IgD-negative memory B cell (primary cell): ENCODE data around the gene PRKAR1B. TPM values are rescaled to one million over a fixed set of nuclear protein-coding genes. Genes with fewer than 3 reads are reported as not detected.
A peak's percentile ranks its signal among the peaks of the same experiment; 100 is the strongest.

ENCODE experiments used
- H3K27ac Mint-ChIP-seq, 3 donors: one replicate each; pipeline ENCODE4 v1.8.0; 2020 to 2022; ENCODE audit warnings: mild to moderate bottlenecking in 3 of 3, mixed read lengths in 3 of 3, moderate library complexity in 1 of 3
- H3K27me3 Mint-ChIP-seq: one replicate; pipeline ENCODE4 v1.8.0; 2021; ENCODE audit warnings: mixed read lengths
- H3K36me3 Mint-ChIP-seq: one replicate; pipeline ENCODE4 v1.8.0; 2020; ENCODE audit warnings: mild to moderate bottlenecking, mixed read lengths
- H3K4me1 Mint-ChIP-seq, 3 donors: one replicate each; pipeline ENCODE4 v1.8.0; 2020 to 2022; ENCODE audit warnings: mixed read lengths in 3 of 3, mild to moderate bottlenecking in 1 of 3
- H3K4me3 Mint-ChIP-seq, 4 donors: one replicate each; pipeline ENCODE4 v1.8.0; 2020 to 2022; ENCODE audit warnings: mild to moderate bottlenecking in 4 of 4, mixed read lengths in 4 of 4, moderate library complexity in 3 of 4
- H3K9me3 Mint-ChIP-seq, 3 donors: one replicate each; pipeline ENCODE4 v1.8.0; 2020 to 2021; ENCODE audit warnings: mixed read lengths in 3 of 3, mild to moderate bottlenecking in 1 of 3
- polyA plus RNA-seq: library from polyadenylated mRNA; unstranded; fragments of 300-500 nt; fragmentation: Illumina TruSeq; gene quantifications from one replicate; pipeline ENCODE4 v1.2.3, GENCODE V29; 2021

PRKAR1B gene
- polyA plus RNA-seq, 1 donor from 2014 or later: 4.6 TPM

- H3K36me3 Mint-ChIP-seq: no peaks in the 10 kb centered on the region
- H3K4me3 Mint-ChIP-seq: peak overlapping the region in 1 of 4 donors; percentile 33
Observed at GRCh38 chr7:525740-526139, 201.3 kb downstream of the PRKAR1B start.

GRCh38 chr7:524800-525199 is 202.3 kb downstream of the PRKAR1B start:
- Mint-ChIP-seq H3K9me3 (no peaks in the 10 kb centered on the region), H3K4me1 (peaks cover 0 to 1% (median 0%) of the 10 kb centered on the region in 3 donors), H3K27ac (peak overlapping the region in 1 of 3 donors; percentile 29), H3K4me3 (peak overlapping the region in 1 of 4 donors; percentile 6), H3K27me3 (peaks cover 12% of the 10 kb centered on the region), H3K36me3 (no peaks in the 10 kb centered on the region)

More at GRCh38 chr7:525740-526139, 201.3 kb downstream of the PRKAR1B start:
- Mint-ChIP-seq H3K4me1 (peaks cover 0 to 3% (median 2%) of the 10 kb centered on the region in 3 donors), H3K9me3 (no peaks in the 10 kb centered on the region), H3K27ac (no peak overlapping the region), H3K27me3 (peaks cover 12% of the 10 kb centered on the region)

- no peaks in the 10 kb centered on the region for H3K36me3 Mint-ChIP-seq
- H3K4me3 Mint-ChIP-seq: peak overlapping the region in 2 of 4 donors; percentile 33 to 81
- peaks cover 12% of the 10 kb centered on the region for H3K27me3 Mint-ChIP-seq
- peaks cover 0 to 1% (median 0%) of the 10 kb centered on the region in 3 donors for H3K4me1 Mint-ChIP-seq
- no peak overlapping the region for H3K27ac Mint-ChIP-seq
- no peaks in the 10 kb centered on the region for H3K9me3 Mint-ChIP-seq
Observed at GRCh38 chr7:523347-524336, 203.4 kb downstream of the PRKAR1B start.

GRCh38 chr7:522951-523314 is 204.1 kb downstream of the PRKAR1B start:
- H3K27me3 Mint-ChIP-seq: peaks cover 15% of the 10 kb centered on the region
- H3K4me1 Mint-ChIP-seq: peaks cover 0 to 2% (median 1%) of the 10 kb centered on the region in 3 donors
- H3K27ac Mint-ChIP-seq: no peak overlapping the region
- no peaks in the 10 kb centered on the region for H3K9me3 Mint-ChIP-seq
- no peaks in the 10 kb centered on the region for H3K36me3 Mint-ChIP-seq
- H3K4me3 Mint-ChIP-seq: peak overlapping the region in 3 of 4 donors; percentile 12 to 81 (median 33)

- Mint-ChIP-seq H3K4me3 (peak overlapping the region; percentile 66 to 81 (median 80)), H3K27ac (peak overlapping the region in 2 of 3 donors; percentile 43 to 82), H3K27me3 (peaks cover 20% of the 10 kb centered on the region), H3K4me1 (peaks cover 0 to 5% (median 1%) of the 10 kb centered on the region in 3 donors), H3K36me3 (no peaks in the 10 kb centered on the region), H3K9me3 (no peaks in the 10 kb centered on the region)
Observed at GRCh38 chr7:522071-522950, 204.8 kb downstream of the PRKAR1B start.

- Mint-ChIP-seq H3K27ac (peak overlapping the region in 1 of 3 donors; percentile 82), H3K4me1 (peaks cover 0 to 5% (median 1%) of the 10 kb centered on the region in 3 donors)
Observed at GRCh38 chr7:521221-522070, 205.6 kb downstream of the PRKAR1B start.

GRCh38 chr7:520503-521161 is 206.4 kb downstream of the PRKAR1B start:
- H3K27ac Mint-ChIP-seq: no peak overlapping the region
- H3K27me3 Mint-ChIP-seq: peaks cover 23% of the 10 kb centered on the region
- H3K4me3 Mint-ChIP-seq: peak overlapping the region in 2 of 4 donors; percentile 8 to 51
- H3K36me3 Mint-ChIP-seq: no peaks in the 10 kb centered on the region
- H3K9me3 Mint-ChIP-seq: no peaks in the 10 kb centered on the region
- peaks cover 0 to 5% (median 1%) of the 10 kb centered on the region in 3 donors for H3K4me1 Mint-ChIP-seq

More at GRCh38 chr7:521221-522070, 205.6 kb downstream of the PRKAR1B start:
- no peaks in the 10 kb centered on the region for H3K9me3 Mint-ChIP-seq
- peaks cover 20% of the 10 kb centered on the region for H3K27me3 Mint-ChIP-seq
- H3K4me3 Mint-ChIP-seq: peak overlapping the region; percentile 55 to 81 (median 66)
- no peaks in the 10 kb centered on the region for H3K36me3 Mint-ChIP-seq

- H3K4me3 Mint-ChIP-seq: peak within 1 kb of the TSS in 3 of 4 donors; percentile 65 to 83 (median 79)
- H3K27ac Mint-ChIP-seq: no peak within 1 kb of the TSS
- no peaks in the 10 kb centered on the region for H3K9me3 Mint-ChIP-seq
- H3K4me1 Mint-ChIP-seq: peaks cover 0 to 5% (median 1%) of the 10 kb centered on the region in 3 donors
- H3K36me3 Mint-ChIP-seq: no peaks in the 10 kb centered on the region
- peaks cover 23% of the 10 kb centered on the region for H3K27me3 Mint-ChIP-seq
Observed at GRCh38 chr7:519484-520390, 207.3 kb downstream of the PRKAR1B start, which contains the start of gene PDGFA. Gene PDGFA, minus strand, starts transcription at chr7:519846. Its CDS starts 845 bp downstream, at chr7:519001.

GRCh38 chr7:518630-519483 is 208.2 kb downstream of the PRKAR1B start:
- peak overlapping the region in 3 of 4 donors; percentile 65 to 83 (median 79) for H3K4me3 Mint-ChIP-seq
- H3K36me3 Mint-ChIP-seq: no peaks in the 10 kb centered on the region
- peaks cover 23% of the 10 kb centered on the region for H3K27me3 Mint-ChIP-seq
- peaks cover 0 to 5% (median 0%) of the 10 kb centered on the region in 3 donors for H3K4me1 Mint-ChIP-seq
- H3K9me3 Mint-ChIP-seq: no peaks in the 10 kb centered on the region
- H3K27ac Mint-ChIP-seq: no peak overlapping the region

GRCh38 chr7:517774-518629 is 209.1 kb downstream of the PRKAR1B start:
- Mint-ChIP-seq H3K4me3 (peak overlapping the region; percentile 62 to 83 (median 74)), H3K9me3 (no peaks in the 10 kb centered on the region), H3K36me3 (no peaks in the 10 kb centered on the region), H3K4me1 (peaks cover 0 to 5% (median 0%) of the 10 kb centered on the region in 3 donors), H3K27me3 (peaks cover 23% of the 10 kb centered on the region), H3K27ac (peak overlapping the region in 1 of 3 donors; percentile 39)
